GM12864 (cell line): ENCODE results near the gene CD200.
"Not testable (repeated sequence)": the region's sequence is repeated elsewhere in the genome, so short reads cannot be mapped to it uniquely, and the experiment has no call there.

Experiments
- DNase-seq: peaks from one replicate; pipeline ENCODE4 v3.0.0-alpha.2; 2011; ENCODE audit warnings: low read depth
- H3K4me3 ChIP-seq: 2 replicates; pipeline ENCODE4 v1.5.1; 2011; ENCODE audit warnings: mild to moderate bottlenecking, low read depth, low read length, control low read depth
- TF ChIP-seq, protein P1 (sequence below): IDR thresholded peaks from 2 replicates; pipeline ENCODE4 v1.5.1; 2011; ENCODE audit warnings: low read depth, mild to moderate bottlenecking, moderate library complexity, low read length, control low read depth, inconsistent platforms; ENCODE audit errors: missing control alignments

The CD200 gene

DNA sequence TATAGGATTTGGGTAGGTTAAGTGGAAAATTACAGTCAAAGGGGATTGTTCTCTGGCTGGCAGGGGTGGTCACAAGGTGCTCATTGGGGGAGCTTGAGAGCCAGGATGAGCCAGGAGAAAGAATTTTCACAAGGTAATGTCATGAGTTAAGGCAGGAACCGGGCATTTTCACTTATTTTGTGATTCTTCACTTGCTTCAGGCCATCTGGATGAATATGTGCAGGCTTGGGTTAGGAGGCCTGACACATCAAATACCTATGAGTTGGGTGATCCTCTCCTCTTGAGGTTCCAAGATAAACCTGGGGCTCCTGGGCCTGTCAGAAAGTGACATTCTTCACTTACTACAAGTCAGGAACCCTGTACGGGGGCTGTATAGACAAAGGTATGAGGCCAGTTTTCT lies 68.7 kb downstream of the CD200 start:
- TF ChIP-seq, protein P1, sequence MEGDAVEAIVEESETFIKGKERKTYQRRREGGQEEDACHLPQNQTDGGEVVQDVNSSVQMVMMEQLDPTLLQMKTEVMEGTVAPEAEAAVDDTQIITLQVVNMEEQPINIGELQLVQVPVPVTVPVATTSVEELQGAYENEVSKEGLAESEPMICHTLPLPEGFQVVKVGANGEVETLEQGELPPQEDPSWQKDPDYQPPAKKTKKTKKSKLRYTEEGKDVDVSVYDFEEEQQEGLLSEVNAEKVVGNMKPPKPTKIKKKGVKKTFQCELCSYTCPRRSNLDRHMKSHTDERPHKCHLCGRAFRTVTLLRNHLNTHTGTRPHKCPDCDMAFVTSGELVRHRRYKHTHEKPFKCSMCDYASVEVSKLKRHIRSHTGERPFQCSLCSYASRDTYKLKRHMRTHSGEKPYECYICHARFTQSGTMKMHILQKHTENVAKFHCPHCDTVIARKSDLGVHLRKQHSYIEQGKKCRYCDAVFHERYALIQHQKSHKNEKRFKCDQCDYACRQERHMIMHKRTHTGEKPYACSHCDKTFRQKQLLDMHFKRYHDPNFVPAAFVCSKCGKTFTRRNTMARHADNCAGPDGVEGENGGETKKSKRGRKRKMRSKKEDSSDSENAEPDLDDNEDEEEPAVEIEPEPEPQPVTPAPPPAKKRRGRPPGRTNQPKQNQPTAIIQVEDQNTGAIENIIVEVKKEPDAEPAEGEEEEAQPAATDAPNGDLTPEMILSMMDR: no peak
- no peak for DNase-seq
- no peak overlapping the region for H3K4me3 ChIP-seq

DNA sequence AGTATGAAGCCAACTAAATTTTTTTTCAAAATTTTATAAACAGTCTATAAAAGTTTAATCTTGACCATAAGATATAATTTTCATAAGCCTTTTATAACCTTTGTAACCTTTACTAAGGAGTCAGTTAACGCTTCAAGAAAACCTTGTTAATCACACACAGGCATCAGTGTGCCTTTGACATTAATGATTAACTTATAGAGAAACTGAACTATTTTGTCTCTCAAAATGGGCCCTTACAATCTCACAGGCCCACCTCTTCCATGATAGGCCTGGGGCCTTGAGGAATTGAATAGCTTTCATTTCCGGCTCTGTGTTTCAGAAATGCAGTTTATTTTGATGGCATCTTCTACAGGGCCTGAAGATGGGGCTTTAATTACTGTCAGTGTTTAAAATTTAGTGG lies 70.1 kb downstream of the CD200 start:
- TF ChIP-seq, protein P1: no peak
- DNase-seq: no peak
- no peak overlapping the region for H3K4me3 ChIP-seq

DNA sequence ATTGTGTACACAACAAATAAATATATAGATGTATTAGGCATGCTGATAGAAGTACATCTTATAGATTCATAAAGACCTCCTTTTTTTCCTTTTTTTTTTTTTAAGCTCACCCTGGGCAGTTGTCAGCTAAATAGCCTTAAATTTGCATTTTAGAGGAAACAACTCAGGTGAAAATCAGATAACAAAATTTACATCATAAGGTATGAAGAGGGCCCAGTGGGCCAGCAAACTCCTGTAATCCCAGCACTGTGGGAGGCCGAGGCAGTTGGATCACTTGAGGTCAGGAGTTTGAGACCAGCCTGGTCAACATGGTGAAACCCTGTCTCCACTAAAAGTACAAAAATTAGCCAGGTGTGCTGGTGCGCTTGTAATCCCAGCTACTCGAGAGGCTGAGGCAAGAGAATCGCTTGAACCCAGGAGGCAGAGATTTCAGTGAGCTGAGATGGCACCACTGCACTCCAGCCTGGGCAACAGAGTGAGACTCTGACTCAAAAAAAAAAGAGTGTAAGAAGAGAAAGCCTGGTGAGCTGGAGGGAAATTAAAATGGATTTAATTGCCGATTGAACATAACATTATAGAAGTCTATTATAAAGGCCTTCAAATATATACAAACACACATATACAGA lies 72.1 kb downstream of the CD200 start:
- not testable (repeated sequence) for DNase-seq, H3K4me3 ChIP-seq

DNA sequence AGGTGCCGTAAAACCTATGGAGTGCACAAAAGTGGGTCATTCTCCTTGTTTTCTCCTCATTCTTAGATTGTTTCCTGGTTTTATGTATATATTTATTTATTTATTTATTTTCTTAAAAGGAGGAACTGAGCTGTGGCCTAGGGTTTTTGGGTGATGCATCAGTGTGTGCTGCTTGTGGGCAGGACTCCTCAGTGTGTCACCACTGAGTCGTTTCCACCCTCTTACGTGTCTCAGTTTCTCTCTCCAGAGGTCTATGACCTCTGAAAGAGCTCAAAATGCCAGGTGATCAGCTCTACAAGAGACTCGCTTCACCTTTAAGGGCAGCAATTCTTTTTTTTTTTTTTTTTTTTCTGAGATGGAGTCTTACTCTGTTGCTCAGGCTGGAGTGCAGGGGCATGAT lies 72.9 kb downstream of the CD200 start:
- TF ChIP-seq, protein P1: no peak
- no peak overlapping the region for H3K4me3 ChIP-seq
- DNase-seq: peak; percentile 47

DNA sequence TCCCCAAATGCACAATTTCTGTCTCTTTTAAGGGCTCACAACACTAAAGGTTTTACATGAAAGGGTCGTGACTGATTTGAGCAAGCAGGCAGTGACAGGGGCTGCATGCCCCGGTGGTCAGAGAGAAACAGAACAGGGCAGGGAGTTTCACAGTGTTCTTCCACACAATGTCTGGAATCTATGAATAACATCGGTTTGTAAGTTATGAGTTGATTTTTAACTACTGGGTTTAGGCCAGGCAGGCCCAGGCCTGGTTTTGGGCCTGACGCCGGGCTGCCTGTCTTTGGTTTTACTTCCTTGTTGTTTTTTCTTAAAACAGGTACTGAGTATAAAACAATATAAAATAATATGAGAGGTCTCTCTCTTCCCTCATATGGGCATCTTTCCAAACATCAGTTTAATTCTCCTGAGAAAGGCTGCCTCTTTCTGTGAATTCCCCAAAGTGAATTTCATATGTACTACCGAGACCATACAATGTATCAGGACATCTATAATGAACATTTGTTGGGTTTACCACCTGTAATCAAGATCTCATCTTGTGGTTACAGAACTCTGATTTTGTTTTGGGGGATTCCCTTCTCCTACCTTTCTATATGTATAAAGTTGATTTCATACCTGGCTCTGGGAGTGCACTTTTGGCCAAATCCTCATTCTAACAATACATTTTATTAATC lies 74.4 kb downstream of the CD200 start:
- no peak for DNase-seq
- TF ChIP-seq, protein P1: no peak

DNA sequence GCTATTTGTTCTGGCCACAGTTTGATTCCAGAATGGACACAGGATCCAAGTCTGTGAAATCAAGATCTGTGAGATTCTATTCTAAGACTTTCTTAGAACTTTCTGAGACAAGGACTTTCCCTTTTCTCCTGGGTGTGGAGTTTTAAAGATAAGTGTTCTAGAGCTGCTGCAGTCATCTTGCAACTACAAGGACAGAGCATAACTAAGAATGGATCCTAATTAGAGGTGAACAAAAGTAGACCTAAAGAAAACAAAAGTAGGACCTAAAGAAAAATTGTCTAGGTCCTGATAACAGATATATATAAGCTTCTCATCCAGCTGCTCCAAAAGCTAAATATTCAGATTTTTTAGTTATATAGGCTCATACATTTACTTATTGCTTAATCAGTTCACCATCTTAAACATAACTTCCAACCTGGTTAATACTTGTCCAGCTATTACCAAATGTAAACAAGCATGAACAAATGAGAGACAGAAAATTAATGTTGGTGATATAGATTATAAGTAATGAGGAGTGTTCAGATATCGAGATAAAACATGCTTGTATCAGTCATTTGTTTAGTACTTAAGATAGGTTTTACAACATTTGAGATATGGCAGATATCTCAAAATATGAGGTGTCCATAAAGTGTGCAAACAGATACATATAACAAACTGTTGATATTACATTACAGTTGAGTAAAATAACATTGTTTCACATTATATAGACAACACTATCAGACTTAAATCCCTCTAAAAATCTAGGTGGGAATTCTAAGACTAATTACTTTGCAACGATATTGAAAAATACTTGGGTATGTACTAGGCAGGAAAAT lies 75.1 kb downstream of the CD200 start:
- TF ChIP-seq, protein P1: no peak
- no peak for DNase-seq

More for the DNA sequence above, 74.4 kb downstream of the CD200 start:
- H3K4me3 ChIP-seq: no peak overlapping the region

DNA sequence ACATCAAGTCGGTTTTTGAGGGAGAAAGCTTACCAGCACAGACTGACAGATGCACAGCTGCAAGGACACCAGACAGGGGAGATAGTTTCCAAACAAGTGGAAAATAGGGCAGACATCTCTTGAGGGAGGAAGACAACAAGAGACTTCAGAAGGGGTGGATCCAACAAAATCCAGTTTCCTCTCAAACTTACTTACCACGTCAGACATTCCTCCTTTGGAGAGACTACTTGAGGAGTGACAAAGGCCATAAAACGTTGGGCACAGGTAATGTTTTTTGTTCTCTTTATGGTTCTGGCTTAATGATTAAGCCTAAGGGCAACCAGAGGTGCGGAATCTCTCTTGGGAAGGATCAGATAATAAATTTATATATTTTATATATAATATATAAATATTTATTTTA lies 76.1 kb downstream of the CD200 start:
- TF ChIP-seq, protein P1: no peak
- DNase-seq: no peak
- H3K4me3 ChIP-seq: no peak overlapping the region

More for the DNA sequence above, 75.1 kb downstream of the CD200 start:
- no peak overlapping the region for H3K4me3 ChIP-seq
